DMS114 treated with DMSO at 0.1 percent for 48 hours (cell line): ENCODE results near the gene CPT1A.
A peak's percentile ranks its signal among the peaks of the same experiment; 100 is the strongest.

ENCODE experiments used
- DNase-seq: peaks from one replicate; lab custom pipeline; 2025; ENCODE audit not compliant: unreplicated experiment; lab: John Stamatoyannopoulos, UW

Gene CPT1A

GRCh38 chr11:68854273-68854958, 12.7 kb upstream of the CPT1A start:
- no peak for DNase-seq

GRCh38 chr11:68852628-68853027, 10.9 kb upstream of the CPT1A start:
- DNase-seq, result no peak

DNA sequence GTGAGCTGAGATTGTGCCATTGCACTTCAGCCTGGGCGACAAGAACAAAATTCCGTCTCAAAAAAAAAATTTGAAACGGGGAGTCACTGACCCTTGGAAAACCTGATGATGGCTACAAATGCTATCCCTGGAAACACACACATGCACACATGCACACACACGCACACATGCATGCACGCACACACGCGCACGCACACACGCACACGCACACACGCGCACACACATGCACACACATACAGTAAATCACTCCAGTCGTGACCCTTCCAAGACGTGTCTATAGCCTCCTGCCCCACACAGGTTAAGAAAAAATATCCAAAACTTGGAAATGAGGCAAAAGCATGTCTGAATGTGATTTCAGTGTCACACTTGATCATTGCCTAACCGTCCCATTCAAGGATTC, 6.7 kb upstream of the CPT1A start:
- no peak for DNase-seq

DNA sequence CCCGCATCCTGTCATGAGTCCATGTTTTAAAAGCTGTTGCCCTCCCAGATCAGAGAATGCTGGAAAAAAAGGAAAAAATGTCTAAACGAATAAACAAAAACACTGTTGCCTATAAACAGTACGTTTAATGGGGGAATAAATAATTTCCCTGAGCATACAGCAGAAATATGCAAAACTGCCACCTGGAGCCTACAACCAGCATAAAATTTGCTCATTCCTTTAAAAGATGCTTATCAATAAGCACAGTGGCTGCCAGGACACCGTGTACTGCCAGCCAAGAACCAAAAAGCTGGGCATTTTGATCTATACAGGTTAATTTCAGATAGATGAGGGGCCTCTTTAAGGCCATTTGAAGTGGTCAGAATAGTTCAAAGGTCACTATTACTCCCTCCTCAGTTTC, 5.7 kb upstream of the CPT1A start:
- DNase-seq, result no peak

GRCh38 chr11:68845351-68846002, 3.8 kb upstream of the CPT1A start:
- DNase-seq, result no peak

DNA sequence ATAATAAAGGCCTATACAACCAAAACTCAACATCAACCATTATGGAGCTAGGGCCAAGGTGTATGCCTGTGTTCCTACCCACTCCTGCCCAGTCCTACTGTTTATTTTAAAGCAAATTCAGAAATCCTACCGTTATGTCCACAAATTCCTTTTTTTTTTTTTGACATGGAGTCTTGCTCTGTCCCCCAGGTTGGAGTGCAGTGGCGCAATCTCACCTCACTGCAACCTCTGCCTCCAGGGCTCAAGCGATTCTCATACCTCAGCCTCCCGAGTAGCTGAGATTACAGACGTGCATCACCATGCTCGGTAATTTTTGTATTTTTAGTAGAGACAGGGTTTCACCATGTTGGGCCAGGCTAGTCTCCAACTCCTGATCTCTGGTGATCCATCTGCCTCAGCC, 3.1 kb upstream of the CPT1A start:
- no peak for DNase-seq

DNA sequence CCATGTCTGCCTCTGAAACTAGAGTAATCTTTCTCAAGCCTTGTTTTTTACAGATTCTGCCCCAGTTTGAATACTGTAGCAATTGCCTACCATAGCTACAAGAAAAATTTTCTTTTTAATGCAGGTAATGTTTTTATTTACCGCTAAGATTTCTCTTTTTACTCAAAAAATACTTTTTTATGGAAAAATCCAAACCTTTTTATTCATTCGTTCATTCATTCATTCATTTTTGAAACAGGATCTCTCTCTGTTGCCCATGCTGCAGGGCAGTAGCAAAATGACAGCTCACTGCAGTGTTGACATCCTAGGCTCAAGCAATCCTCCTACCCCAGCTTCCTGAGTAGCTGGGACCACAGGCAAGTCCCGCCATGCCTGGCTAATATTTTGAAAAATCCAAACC, 2.7 kb upstream of the CPT1A start:
- no peak for DNase-seq

GRCh38 chr11:68843703-68844312, 2.1 kb upstream of the CPT1A start:
- DNase-seq, result no peak

- no peak for DNase-seq
These were observed 1.4 kb upstream of the CPT1A start for GRCh38 chr11:68843052-68843561.

- no peak for DNase-seq
These were observed 823 bp upstream of the CPT1A start for GRCh38 chr11:68842427-68843051.

DNA sequence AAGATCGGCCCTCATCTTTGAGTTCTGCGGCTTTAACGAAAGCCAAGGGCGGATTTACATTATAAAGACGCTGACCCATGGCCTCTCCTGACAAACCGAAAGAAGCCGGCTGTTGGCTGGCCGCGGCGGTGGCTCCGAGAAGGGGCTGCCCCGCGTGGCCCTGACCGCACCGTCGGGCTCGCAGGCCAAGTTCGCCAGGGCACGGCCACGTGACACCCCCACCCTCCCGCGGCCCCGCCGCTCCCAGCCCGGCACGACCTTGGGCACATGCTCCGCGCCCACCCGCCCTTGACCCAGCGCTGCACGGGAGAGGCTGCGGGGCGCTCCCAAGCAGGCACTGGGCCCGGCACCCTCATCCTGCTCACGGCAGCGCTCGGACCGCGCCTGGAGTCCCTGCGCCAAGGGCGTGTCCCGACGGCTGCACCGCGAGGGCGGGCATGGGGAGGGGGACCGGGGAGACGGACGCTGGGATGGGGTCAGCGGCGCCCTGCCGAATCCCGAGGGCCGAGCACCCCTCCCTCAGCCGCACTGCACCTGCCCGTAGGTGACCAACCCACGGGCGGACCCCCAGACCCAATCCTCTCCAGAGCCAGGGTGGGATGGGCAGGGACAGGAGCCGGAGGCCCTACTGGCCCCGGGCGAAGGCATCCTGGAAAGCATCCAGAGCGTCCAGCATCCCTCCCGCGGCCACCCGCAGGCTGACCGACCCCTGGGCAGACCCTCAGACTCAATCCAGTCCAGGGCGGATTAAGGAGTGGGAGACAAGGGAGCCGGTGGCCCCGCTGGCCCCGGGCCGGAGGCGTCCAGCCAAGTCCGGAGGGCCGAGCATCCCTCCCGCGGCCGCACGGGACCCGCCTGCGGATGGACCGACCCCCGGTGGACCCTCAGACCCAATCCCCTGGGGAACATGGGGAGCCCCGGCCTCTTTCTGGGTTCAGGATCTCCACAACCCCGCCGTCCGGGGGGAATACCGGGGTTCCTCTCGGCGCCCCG, 759 bp downstream of the CPT1A start:
- DNase-seq, result peak; percentile 90

DNA sequence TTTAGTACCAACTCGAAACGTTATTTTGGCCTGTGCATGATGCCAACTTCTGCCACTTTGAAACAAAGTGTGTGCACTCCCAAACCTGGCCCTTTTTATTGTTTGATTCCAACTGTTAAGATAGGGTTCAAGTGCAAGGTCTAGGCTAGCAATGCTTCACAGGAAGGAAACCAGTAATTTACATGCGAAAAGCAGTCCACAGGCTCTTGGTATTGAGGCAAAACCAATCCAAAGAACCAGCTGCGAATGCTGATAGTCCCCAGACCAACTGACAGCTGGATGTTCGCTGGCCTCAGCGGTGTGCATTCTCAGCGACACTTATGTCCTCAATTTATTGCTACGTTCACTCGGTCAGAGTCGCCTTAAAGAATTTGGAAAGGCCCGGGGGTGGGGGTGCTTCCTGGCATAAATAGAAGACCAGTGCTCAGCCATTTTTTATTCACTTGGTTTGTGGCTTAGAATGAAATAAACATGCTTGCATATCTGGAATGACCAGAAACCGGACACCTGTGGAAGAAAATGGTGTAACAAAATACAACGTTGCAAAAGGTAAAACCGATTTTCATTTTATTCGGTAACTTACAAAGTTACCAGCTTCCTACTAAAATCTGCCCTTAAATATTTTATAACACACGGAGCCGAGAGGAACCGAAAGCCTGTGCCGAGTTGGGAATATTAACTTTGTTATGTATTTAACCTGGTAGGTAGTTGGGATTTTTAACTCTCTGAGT, 1.6 kb downstream of the CPT1A start:
- peak; percentile 98 for DNase-seq

- peak; percentile 100 for DNase-seq
These were observed 2.5 kb downstream of the CPT1A start for GRCh38 chr11:68839054-68839865.

GRCh38 chr11:68838572-68838964, 3.1 kb downstream of the CPT1A start:
- DNase-seq, result no peak

DNA sequence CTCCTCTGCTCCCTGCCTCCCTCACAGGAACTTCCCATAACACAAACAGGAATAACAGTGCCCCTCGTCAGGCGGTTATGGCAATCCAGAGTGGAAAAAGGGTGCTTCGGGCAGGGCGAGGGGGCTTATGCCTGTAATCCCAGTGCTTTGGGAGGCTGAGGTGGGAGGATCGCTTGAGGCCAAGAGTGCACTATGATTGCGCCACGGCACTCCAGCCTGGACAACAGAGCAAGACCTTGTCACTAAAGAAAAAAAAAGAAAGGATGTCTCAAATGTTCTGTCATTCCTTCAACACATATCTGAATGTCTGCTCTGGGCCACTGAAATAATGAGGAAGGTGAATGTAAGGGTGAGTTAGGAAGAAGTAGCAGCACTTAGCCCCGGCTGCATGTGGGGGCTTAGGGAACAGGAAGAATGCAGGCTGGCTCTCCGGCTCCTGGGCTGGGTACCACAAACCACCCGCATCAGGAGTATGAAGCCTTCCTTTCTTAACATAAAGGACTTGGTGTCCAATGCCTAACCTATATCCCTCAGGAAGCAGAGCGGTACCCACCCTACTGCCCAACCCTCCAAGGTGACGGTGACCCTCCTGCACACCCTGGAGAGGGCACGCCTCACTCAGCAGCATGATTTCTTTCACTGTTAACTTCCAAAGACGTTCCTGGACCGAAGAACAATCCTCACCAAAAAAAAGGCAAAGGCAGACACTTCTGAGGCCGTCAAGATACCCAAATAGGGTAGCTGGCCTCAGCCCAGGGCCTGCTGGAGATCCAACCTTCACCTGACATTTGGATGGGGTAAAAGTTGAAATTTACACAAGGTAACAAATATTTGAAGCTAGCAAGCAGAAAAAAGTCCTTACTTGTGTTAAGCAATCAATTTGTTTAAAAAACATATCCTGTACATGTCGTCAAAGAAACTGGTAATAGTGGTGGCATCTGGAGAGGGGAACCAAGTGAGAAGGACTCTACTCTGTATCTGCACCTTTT, 3.8 kb downstream of the CPT1A start:
- no peak for DNase-seq

- DNase-seq, result no peak
These were observed 6.0 kb downstream of the CPT1A start for GRCh38 chr11:68835749-68836148.

GRCh38 chr11:68835328-68835727, 6.4 kb downstream of the CPT1A start:
- no peak for DNase-seq
